Ovary (tissue), 3 donors: ENCODE results near the gene RELL1.

Experiments
- POLR2A ChIP-seq: fragments of 450-650 bp; IDR thresholded peaks from one replicate; pipeline ENCODE4 v1.6.1; 2017; ENCODE audit warnings: antibody characterized with exemption, mild to moderate bottlenecking, moderate library complexity
- TF ChIP-seq, protein P1 (sequence below), 3 donors: fragments of 450-650 bp in 2 of 3; fragments of 200-600 bp in 1 of 3; IDR thresholded peaks; one replicate each; pipeline versions ENCODE4 v1.5.1 to v1.8.0; 2016 to 2022; ENCODE audit warnings: antibody characterized with exemption in 3 of 3, mild to moderate bottlenecking in 1 of 3
- donor health status: DM: no; HTN: no; CAD: no.

DNA sequence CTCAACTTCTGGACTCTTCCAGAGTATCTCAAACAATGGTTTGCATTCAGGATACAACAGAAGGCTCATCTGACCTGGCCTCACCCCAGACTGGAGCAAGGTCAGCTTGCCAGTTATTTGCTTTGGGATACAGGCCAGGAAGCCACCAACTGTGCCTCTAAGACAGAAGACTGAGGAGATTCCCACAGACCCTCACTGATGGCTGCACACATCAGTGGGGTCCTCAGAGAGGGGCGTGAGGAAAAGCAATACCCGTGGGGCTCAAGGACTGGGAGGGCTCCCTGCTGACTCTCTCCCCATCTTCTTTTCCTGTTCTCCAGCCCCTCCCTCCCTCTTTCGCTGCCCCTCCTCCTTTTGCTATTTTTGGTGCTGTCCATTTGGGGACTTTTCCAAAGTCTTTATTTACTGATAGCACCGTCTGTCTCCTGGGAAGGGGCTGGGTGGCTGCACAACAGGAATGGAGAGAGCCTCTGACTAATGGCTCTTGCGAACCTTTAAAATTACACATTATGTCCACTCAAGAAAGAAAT, 23.2 kb downstream of the RELL1 start:
- TF ChIP-seq, protein P1, sequence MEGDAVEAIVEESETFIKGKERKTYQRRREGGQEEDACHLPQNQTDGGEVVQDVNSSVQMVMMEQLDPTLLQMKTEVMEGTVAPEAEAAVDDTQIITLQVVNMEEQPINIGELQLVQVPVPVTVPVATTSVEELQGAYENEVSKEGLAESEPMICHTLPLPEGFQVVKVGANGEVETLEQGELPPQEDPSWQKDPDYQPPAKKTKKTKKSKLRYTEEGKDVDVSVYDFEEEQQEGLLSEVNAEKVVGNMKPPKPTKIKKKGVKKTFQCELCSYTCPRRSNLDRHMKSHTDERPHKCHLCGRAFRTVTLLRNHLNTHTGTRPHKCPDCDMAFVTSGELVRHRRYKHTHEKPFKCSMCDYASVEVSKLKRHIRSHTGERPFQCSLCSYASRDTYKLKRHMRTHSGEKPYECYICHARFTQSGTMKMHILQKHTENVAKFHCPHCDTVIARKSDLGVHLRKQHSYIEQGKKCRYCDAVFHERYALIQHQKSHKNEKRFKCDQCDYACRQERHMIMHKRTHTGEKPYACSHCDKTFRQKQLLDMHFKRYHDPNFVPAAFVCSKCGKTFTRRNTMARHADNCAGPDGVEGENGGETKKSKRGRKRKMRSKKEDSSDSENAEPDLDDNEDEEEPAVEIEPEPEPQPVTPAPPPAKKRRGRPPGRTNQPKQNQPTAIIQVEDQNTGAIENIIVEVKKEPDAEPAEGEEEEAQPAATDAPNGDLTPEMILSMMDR (IDR thresholded peaks at IDR 0.05): no peak
- TF ChIP-seq POLR2A: no peak
